Smooth muscle cell (in vitro differentiated cells): Measurements from ENCODE around the gene TGM6. TPM values are rescaled to one million over a fixed set of nuclear protein-coding genes. Genes with fewer than 3 reads are reported as not detected.

Source experiments
- DNase-seq: peaks from one replicate; lab custom pipeline; 2025; ENCODE audit not compliant: unreplicated experiment; lab: John Stamatoyannopoulos, UW
- H2AFZ ChIP-seq: fragments of 200-600 bp; sonication (generic); 2 replicates; pipeline ENCODE4 v1.6.0; 2016; ENCODE audit warnings: antibody characterized with exemption, low read depth, mild to moderate bottlenecking
- H3F3A ChIP-seq: fragments of 200-600 bp; sonication (generic); 2 replicates; pipeline ENCODE4 v1.6.0; 2017; ENCODE audit warnings: antibody characterized with exemption, low read depth
- H3K27ac ChIP-seq: fragments of 200-600 bp; sonication (generic); 2 replicates; pipeline ENCODE4 v1.5.1; 2016; ENCODE audit warnings: low read depth, mild to moderate bottlenecking
- H3K27me3 ChIP-seq: fragments of 200-600 bp; sonication (generic); 2 replicates; pipeline ENCODE4 v1.6.1; 2016; ENCODE audit warnings: low read depth, mild to moderate bottlenecking
- H3K36me3 ChIP-seq: fragments of 200-600 bp; sonication (generic); 2 replicates; pipeline ENCODE4 v1.5.1; 2016; ENCODE audit warnings: low read depth
- H3K4me1 ChIP-seq: fragments of 200-600 bp; sonication (generic); 2 replicates; pipeline ENCODE4 v1.5.1; 2016; ENCODE audit warnings: low read depth
- H3K4me2 ChIP-seq: fragments of 200-600 bp; sonication (generic); 2 replicates; pipeline ENCODE4 v1.6.0; 2016; ENCODE audit warnings: mild to moderate bottlenecking
- H3K4me3 ChIP-seq: fragments of 200-600 bp; sonication (generic); 2 replicates; pipeline ENCODE4 v1.5.1; 2016; ENCODE audit warnings: mild to moderate bottlenecking
- H3K79me2 ChIP-seq: fragments of 200-600 bp; sonication (generic); 2 replicates; pipeline ENCODE4 v1.6.0; 2016; ENCODE audit warnings: low read depth, mild to moderate bottlenecking
- H3K9ac ChIP-seq: fragments of 200-600 bp; sonication (generic); 2 replicates; pipeline ENCODE4 v1.6.0; 2016; ENCODE audit warnings: low read depth
- H3K9me3 ChIP-seq: fragments of 200-600 bp; sonication (generic); replicated peaks from 2 replicates; pipeline ENCODE4 v1.5.1; 2016; ENCODE audit warnings: low read depth
- H4K20me1 ChIP-seq: fragments of 200-600 bp; sonication (generic); 2 replicates; pipeline ENCODE4 v1.6.0; 2016; ENCODE audit warnings: low read depth
- WGBS: methylation state at CpG from one replicate; pipeline ENCODE4 v1.1.7; 2016; ENCODE audit warnings: low lambda C conversion rate; 5-methylcytosine and 5-hydroxymethylcytosine counted together
- polyA plus RNA-seq: library from polyadenylated mRNA; unstranded; fragments of >200 nt; fragmentation: Nextera tagmentation; extraction: Ambion mirVana; gene quantifications from 2 replicates; pipeline ENCODE4 v1.2.1, GENCODE V29; 2016
- total RNA-seq: library from RNA; depleted of rRNA; stranded (reverse); fragments of >200 nt; gene quantifications from 2 replicates; pipeline ENCODE4 v1.2.3, GENCODE V29; 2014
- TF ChIP-seq, protein P1 (sequence below): fragments of 200-600 bp; sonication (generic); IDR thresholded peaks from 2 replicates; pipeline ENCODE4 v1.5.1; 2017; ENCODE audit warnings: borderline replicate concordance, mild to moderate bottlenecking, antibody characterized with exemption; ENCODE audit not compliant: insufficient read depth, poor library complexity, severe bottlenecking

TGM6 gene
- total and polyA plus RNA-seq, 2 experiments from 2014 or later = not detected

DNA sequence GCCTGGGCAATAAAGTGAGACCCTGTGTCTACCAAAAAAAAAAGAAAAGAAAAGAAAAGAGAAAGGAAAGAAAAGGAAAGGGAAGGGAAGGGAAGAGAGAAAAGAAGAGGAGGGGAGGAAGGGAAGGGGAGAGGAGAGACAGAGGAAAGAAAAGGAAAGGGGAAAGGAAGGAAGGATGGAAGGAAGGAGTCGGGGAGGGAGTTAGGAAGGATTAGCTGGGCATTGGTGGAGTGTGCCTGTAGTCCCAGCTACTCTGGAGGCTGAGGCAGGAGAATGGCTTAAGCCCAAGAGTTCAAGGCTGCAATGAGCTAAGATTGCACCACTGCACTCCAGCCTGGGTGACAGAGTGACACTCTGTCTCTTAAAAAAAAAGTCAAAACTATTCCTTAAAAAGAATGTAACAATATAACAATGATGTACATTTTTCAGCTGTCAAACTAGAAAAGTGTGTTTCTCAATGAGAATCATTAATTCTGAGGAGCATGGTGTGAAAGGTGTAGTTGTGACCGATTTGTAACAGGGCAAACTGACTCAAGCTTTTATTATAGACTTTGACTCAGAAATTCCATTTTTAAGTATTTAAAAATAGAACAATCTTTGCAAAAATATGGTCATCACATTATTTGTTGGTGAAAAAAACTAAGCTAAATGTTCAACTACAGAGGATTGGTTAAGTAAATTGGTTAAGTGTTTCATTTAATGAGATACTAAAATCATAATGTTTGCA is 75.2 kb downstream of the TGM6 start:
- Histone ChIP-seq H3K9me3 (no peaks in the 10 kb centered on the region), H3K27ac (no peak overlapping the region), H3K4me3 (no peak overlapping the region), H4K20me1 (peaks cover 12% of the 10 kb centered on the region), H2AFZ (no peak overlapping the region), H3K27me3 (no peaks in the 10 kb centered on the region), H3K79me2 (no peaks in the 10 kb centered on the region), H3K9ac (no peak overlapping the region), H3K36me3 (peaks cover 6% of the 10 kb centered on the region), H3K4me2 (no peak overlapping the region), H3K4me1 (no peaks in the 10 kb centered on the region), H3F3A (peaks cover 7% of the 10 kb centered on the region)
- TF ChIP-seq, protein P1, sequence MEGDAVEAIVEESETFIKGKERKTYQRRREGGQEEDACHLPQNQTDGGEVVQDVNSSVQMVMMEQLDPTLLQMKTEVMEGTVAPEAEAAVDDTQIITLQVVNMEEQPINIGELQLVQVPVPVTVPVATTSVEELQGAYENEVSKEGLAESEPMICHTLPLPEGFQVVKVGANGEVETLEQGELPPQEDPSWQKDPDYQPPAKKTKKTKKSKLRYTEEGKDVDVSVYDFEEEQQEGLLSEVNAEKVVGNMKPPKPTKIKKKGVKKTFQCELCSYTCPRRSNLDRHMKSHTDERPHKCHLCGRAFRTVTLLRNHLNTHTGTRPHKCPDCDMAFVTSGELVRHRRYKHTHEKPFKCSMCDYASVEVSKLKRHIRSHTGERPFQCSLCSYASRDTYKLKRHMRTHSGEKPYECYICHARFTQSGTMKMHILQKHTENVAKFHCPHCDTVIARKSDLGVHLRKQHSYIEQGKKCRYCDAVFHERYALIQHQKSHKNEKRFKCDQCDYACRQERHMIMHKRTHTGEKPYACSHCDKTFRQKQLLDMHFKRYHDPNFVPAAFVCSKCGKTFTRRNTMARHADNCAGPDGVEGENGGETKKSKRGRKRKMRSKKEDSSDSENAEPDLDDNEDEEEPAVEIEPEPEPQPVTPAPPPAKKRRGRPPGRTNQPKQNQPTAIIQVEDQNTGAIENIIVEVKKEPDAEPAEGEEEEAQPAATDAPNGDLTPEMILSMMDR = no peak
- WGBS = 70% methylated on average over 2 of the region's 2 CpGs
- no peak for DNase-seq

DNA sequence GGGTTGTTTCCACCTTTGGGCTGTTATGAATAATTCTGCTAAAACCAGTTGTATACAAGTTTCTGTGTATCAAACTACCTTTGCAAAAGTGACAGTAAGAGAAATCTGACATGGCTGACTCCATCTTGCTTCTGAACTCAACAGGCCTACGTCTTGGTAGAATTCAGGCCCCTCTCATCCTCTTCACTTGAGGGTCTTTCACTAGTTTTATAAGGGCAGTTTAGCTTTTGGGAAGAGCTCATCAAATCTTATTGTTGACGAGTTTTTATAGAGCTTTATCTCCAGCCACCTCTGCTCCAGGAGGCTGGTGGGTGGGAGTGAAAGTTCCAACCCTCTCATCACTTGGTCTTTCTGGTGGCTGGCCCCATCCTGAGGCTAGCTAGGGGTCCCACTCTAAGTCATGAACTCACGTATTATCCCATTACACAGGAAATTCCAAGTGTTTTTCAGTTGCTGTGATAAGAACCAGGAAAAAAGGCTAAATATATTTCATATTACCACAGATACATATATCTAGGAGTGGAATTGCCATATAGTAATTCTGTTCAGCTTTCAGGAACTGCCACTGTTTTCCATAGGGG is 78.3 kb downstream of the TGM6 start:
- no peak overlapping the region for H3K9ac ChIP-seq
- peaks cover 14% of the 10 kb centered on the region for H3F3A ChIP-seq
- no peak overlapping the region for H3K4me2 ChIP-seq
- TF ChIP-seq, protein P1 = no peak
- H3K36me3 ChIP-seq = peaks cover 20% of the 10 kb centered on the region
- H4K20me1 ChIP-seq = peaks cover 43% of the 10 kb centered on the region
- H3K79me2 ChIP-seq = no peaks in the 10 kb centered on the region
- DNase-seq = no peak
- no peak overlapping the region for H3K27ac ChIP-seq
- 91% methylated on average over 3 of the region's 3 CpGs for WGBS
- no peaks in the 10 kb centered on the region for H3K4me1 ChIP-seq
- H3K9me3 ChIP-seq = no peaks in the 10 kb centered on the region
- H2AFZ ChIP-seq = no peak overlapping the region
- H3K27me3 ChIP-seq = no peaks in the 10 kb centered on the region
- no peak overlapping the region for H3K4me3 ChIP-seq

DNA sequence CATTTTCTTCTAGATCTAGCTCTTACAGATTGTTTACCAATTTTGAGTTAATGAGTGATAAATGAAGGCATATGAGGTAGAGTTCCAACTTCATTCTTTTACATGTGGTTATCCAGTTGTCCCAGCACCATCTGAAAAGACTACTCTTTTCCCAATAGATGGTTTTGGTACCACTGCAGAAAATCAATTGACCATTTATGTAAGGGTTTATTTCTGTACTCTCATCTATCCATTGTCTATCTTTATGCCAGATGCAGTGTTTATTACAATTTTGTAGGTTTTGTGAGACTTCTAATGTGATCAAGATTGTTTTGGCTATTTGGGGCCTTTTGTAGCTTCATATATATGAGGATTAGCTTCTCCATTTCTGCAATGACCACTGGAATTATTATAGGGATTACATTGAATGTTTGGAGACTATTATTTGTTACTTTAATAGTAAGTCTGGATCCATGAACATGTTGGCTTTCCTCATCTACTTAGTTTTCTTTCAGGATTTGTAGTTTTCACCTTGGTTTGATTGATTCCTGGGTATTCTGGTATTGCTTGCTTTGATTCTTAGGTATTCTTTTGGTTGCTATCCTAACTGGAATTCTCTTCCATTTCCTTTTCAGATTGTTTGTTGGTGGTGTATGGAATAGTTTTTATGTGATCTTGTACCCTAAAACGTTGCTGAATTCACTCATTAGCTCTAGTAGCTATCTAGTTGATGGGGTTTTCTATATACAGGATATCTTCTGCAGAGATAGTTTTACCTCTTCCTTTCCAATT is 79.5 kb downstream of the TGM6 start:
- Histone ChIP-seq H3K27ac (no peak overlapping the region), H3K4me3 (no peak overlapping the region), H3K4me2 (no peak overlapping the region), H3K79me2 (no peaks in the 10 kb centered on the region), H2AFZ (no peak overlapping the region), H3K27me3 (no peaks in the 10 kb centered on the region), H3K36me3 (peaks cover 31% of the 10 kb centered on the region), H3K9ac (no peak overlapping the region), H3F3A (peaks cover 25% of the 10 kb centered on the region), H3K4me1 (no peaks in the 10 kb centered on the region), H4K20me1 (peaks cover 54% of the 10 kb centered on the region), H3K9me3 (no peaks in the 10 kb centered on the region)
- WGBS = 87% methylated on average over 1 of the region's 1 CpG
- TF ChIP-seq, protein P1 = no peak
- no peak for DNase-seq
